ENCODE results near the gene TCP10L. TPM values are rescaled to one million over a fixed set of nuclear protein-coding genes. Genes with fewer than 3 reads are reported as not detected.
A peak's percentile ranks its signal among the peaks of the same experiment; 100 is the strongest.

The TCP10L gene
- total and polyA plus RNA-seq, 2 of the 13 experiments (the other 11 are each of a cell fraction or from before 2014, with no cell fraction given), result 0.90 to 2.4 TPM

DNA sequence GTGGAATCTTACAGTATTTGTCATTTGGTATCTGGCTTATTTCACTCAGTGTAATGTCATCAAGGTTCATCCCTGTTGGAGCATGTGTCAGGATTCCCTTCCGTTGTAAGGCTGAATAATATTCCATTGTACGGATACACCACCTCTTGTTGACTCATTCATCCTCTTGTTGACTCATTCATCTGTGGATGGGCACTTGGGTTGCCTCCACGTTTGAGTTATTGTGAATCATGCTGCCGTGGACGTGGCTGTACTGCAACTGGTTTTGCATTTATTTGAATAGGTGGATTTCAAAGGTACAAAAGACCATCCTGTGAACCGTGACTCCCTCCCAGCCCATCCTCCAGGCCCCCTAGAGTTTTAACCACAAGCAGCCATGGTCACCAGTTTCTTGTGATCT lies 11.9 kb upstream of the TCP10L start (continued):
- no peak for TF ChIP-seq FOXC1 (CRISPR knock-in tag; IDR thresholded peaks at IDR 0.05; ENCODE audit: borderline replicate concordance)
- no peak for TF ChIP-seq ZBTB3 (CRISPR knock-in tag; IDR thresholded peaks at IDR 0.05; ENCODE audit: borderline replicate concordance, low read depth)
- TF ChIP-seq TAF1 (CRISPR knock-in tag; IDR thresholded peaks at IDR 0.05), result no peak
- TF ChIP-seq, protein P1, sequence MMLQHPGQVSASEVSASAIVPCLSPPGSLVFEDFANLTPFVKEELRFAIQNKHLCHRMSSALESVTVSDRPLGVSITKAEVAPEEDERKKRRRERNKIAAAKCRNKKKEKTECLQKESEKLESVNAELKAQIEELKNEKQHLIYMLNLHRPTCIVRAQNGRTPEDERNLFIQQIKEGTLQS (CRISPR knock-in tag; IDR thresholded peaks at IDR 0.05), result peak; percentile 74
- TF ChIP-seq CERS6 (CRISPR knock-in tag; IDR thresholded peaks at IDR 0.05), result no peak
- no peak for TF ChIP-seq ZNF883 (CRISPR knock-in tag; IDR thresholded peaks at IDR 0.05; ENCODE audit: not compliant biosample characterization)
- peak; percentile 50; the same call in 1 of the 2 replicates for TF ChIP-seq RXRB (CRISPR knock-in tag; IDR thresholded peaks at IDR 0.05; ENCODE audit: borderline replicate concordance)
- no peak for TF ChIP-seq ZNF234 (CRISPR knock-in tag; conservative IDR thresholded peaks at IDR 0.05)
- TF ChIP-seq ZNF7 (CRISPR knock-in tag; IDR thresholded peaks at IDR 0.05), result no peak
- no peak for TF ChIP-seq ZNF891 (CRISPR knock-in tag; IDR thresholded peaks at IDR 0.05)
- 0 out of 2 replicates have a peak, but pooled peaks have one; percentile 50 for TF ChIP-seq ZBTB20 (CRISPR knock-in tag; IDR thresholded peaks at IDR 0.05; ENCODE audit: borderline replicate concordance, low read depth)
- peak; percentile 45; the same call in 1 of the 2 replicates for TF ChIP-seq ZNF609 (CRISPR knock-in tag; IDR thresholded peaks at IDR 0.05; ENCODE audit: borderline replicate concordance)
- TF ChIP-seq KLF11 (CRISPR knock-in tag; IDR thresholded peaks at IDR 0.05), result no peak
- TF ChIP-seq KDM4B (CRISPR knock-in tag; IDR thresholded peaks at IDR 0.05), result no peak
- TF ChIP-seq ZNF547 (CRISPR knock-in tag; IDR thresholded peaks at IDR 0.05), result no peak
- TF ChIP-seq PHF8 (CRISPR knock-in tag; IDR thresholded peaks at IDR 0.05), result no peak
- TF ChIP-seq CHD2 (IDR thresholded peaks at IDR 0.05; ENCODE audit: low read depth, low read length), result no peak
- no peak for TF ChIP-seq RORA (CRISPR knock-in tag; IDR thresholded peaks at IDR 0.05)
- no peak for TF ChIP-seq RFX5 (IDR thresholded peaks at IDR 0.05; ENCODE audit: low read depth, low read length)
- TF ChIP-seq ZNF572 (CRISPR knock-in tag; IDR thresholded peaks at IDR 0.05), result no peak
- TF ChIP-seq GMEB2 (CRISPR knock-in tag; IDR thresholded peaks at IDR 0.05; ENCODE audit: low read depth), result no peak
- no peak for TF ChIP-seq ZNF256 (CRISPR knock-in tag; conservative IDR thresholded peaks at IDR 0.05)
- no peak for TF ChIP-seq SIX1 (CRISPR knock-in tag; IDR thresholded peaks at IDR 0.05; ENCODE audit: borderline replicate concordance)
- TF ChIP-seq ZBTB21 (CRISPR knock-in tag; IDR thresholded peaks at IDR 0.05), result no peak

Measured in HepG2 (cell line).